ENCODE results near the gene BRAT1. TPM values are rescaled to one million over a fixed set of nuclear protein-coding genes. Genes with fewer than 3 reads are reported as not detected.

BRAT1 gene
- total and polyA plus RNA-seq, 2 experiments from 2014 or later: 32.5 to 76.8 TPM

DNA sequence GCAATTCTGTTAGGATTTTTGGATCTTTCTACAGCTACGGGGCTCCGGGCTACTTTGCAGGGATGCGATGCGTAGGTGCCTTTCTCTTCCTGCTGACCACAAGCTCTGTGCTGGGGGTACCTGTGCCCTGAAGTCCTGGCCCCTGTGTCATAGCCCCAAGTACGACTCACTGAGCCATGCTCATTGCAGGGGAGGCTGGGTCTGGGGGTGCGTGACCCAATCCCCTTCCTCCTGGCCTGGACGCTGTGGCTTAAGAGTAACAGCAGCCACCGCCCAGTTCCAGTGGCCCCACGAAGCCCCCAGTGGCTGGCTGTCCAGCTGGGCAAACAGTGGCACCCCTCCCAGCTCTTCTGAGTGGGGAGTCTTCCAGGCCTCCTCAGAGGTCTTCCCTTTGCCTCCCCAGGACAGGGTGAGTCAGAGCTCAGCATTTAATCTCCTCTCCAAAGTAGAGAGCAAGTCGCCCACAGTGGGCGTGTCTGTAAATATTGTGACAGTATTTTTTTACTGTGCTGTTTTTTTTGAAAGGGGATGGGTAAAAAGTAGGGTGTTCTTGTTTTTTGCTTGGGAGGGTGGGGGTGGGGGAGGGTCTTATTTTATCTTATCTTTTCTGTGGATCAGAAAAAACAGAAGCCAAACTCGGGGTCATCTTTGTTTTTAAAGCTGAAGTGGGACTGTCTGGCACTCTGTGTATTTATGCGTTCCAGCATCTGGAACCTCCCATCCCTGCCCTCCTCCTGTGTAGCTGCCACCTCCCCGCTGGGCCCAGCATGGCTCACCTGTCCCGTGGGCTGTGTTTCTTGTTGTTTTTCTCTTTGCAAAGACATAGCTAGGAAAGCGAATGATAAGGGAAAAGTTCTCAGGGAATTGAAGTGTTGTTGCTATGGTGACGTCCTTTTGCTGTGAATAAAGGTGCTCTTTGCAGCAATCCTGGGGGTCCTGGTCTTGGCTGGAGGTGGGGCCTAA lies 27.5 kb downstream of the BRAT1 start:
- Histone ChIP-seq H3K4me1 (ENCODE audit: insufficient read depth) (peaks cover 35% of the 10 kb centered on the region), H3K27ac (ENCODE audit: low read depth) (no peak overlapping the region), H3K36me3 (ENCODE audit: insufficient read depth) (no peaks in the 10 kb centered on the region; the same call in 1 of the 2 replicates), H3F3A (replicated peaks; ENCODE audit: low read depth) (0 out of 2 replicates have a peak, but pooled peaks cover 3% of the 10 kb centered on the region), H3K9me2 (ENCODE audit: insufficient read depth) (no peaks in the 10 kb centered on the region), H3K4me2 (no peak overlapping the region), H3K79me2 (replicated peaks; ENCODE audit: insufficient read depth) (peaks cover 4% of the 10 kb centered on the region; the same call in 1 of the 2 replicates), H3K4me3 (no peak overlapping the region), H2AFZ (no peak overlapping the region), H4K20me1 (replicated peaks; ENCODE audit: insufficient read depth) (no peaks in the 10 kb centered on the region), H3K27me3 (ENCODE audit: insufficient read depth) (no peaks in the 10 kb centered on the region; the same call in none of the 2 replicates)
- Mint-ChIP-seq H3K36me3 (ENCODE audit: low read depth) (peaks cover 13% of the 10 kb centered on the region; the same call in 1 of the 3 replicates), H3K27ac (no peak overlapping the region), H3K9me3 (no peaks in the 10 kb centered on the region), H3K4me1 (peaks cover 30% of the 10 kb centered on the region), H3K4me3 (no peak overlapping the region; the same call in 2 of the 3 replicates), H3K27me3 (ENCODE audit: insufficient read depth, low read depth, poor library complexity) (peaks cover 12% of the 10 kb centered on the region)
- TF ChIP-seq POLR2AphosphoS5 (IDR thresholded peaks at IDR 0.05; ENCODE audit: low read depth) (no peak), STAT1 (IDR thresholded peaks at IDR 0.05; ENCODE audit: unreplicated experiment) (no peak), NANOG (IDR thresholded peaks at IDR 0.05; ENCODE audit: borderline replicate concordance) (no peak), CREB1 (CRISPR knock-in tag; IDR thresholded peaks at IDR 0.05; ENCODE audit: low read depth) (no peak)
- TF ChIP-seq, protein P1, sequence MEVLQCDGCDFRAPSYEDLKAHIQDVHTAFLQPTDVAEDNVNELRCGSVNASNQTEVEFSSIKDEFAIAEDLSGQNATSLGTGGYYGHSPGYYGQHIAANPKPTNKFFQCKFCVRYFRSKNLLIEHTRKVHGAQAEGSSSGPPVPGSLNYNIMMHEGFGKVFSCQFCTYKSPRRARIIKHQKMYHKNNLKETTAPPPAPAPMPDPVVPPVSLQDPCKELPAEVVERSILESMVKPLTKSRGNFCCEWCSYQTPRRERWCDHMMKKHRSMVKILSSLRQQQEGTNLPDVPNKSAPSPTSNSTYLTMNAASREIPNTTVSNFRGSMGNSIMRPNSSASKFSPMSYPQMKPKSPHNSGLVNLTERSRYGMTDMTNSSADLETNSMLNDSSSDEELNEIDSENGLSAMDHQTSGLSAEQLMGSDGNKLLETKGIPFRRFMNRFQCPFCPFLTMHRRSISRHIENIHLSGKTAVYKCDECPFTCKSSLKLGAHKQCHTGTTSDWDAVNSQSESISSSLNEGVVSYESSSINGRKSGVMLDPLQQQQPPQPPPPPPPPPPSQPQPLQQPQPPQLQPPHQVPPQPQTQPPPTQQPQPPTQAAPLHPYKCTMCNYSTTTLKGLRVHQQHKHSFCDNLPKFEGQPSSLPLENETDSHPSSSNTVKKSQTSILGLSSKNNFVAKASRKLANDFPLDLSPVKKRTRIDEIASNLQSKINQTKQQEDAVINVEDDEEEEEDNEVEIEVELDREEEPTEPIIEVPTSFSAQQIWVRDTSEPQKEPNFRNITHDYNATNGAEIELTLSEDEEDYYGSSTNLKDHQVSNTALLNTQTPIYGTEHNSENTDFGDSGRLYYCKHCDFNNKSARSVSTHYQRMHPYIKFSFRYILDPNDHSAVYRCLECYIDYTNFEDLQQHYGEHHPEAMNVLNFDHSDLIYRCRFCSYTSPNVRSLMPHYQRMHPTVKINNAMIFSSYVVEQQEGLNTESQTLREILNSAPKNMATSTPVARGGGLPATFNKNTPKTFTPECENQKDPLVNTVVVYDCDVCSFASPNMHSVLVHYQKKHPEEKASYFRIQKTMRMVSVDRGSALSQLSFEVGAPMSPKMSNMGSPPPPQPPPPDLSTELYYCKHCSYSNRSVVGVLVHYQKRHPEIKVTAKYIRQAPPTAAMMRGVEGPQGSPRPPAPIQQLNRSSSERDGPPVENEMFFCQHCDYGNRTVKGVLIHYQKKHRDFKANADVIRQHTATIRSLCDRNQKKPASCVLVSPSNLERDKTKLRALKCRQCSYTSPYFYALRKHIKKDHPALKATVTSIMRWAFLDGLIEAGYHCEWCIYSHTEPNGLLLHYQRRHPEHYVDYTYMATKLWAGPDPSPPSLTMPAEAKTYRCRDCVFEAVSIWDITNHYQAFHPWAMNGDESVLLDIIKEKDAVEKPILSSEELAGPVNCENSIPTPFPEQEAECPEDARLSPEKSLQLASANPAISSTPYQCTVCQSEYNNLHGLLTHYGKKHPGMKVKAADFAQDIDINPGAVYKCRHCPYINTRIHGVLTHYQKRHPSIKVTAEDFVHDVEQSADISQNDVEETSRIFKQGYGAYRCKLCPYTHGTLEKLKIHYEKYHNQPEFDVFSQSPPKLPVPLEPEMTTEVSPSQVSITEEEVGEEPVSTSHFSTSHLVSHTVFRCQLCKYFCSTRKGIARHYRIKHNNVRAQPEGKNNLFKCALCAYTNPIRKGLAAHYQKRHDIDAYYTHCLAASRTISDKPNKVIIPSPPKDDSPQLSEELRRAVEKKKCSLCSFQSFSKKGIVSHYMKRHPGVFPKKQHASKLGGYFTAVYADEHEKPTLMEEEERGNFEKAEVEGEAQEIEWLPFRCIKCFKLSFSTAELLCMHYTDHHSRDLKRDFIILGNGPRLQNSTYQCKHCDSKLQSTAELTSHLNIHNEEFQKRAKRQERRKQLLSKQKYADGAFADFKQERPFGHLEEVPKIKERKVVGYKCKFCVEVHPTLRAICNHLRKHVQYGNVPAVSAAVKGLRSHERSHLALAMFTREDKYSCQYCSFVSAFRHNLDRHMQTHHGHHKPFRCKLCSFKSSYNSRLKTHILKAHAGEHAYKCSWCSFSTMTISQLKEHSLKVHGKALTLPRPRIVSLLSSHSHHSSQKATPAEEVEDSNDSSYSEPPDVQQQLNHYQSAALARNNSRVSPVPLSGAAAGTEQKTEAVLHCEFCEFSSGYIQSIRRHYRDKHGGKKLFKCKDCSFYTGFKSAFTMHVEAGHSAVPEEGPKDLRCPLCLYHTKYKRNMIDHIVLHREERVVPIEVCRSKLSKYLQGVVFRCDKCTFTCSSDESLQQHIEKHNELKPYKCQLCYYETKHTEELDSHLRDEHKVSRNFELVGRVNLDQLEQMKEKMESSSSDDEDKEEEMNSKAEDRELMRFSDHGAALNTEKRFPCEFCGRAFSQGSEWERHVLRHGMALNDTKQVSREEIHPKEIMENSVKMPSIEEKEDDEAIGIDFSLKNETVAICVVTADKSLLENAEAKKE (CRISPR knock-in tag; IDR thresholded peaks at IDR 0.05): no peak
- DNase-seq (ENCODE audit: low spot score): no peak
- no peak for ATAC-seq
